Measurements from ENCODE around the gene PHLDB2.
A peak's percentile ranks its signal among the peaks of the same experiment; 100 is the strongest.

Gene PHLDB2

DNA sequence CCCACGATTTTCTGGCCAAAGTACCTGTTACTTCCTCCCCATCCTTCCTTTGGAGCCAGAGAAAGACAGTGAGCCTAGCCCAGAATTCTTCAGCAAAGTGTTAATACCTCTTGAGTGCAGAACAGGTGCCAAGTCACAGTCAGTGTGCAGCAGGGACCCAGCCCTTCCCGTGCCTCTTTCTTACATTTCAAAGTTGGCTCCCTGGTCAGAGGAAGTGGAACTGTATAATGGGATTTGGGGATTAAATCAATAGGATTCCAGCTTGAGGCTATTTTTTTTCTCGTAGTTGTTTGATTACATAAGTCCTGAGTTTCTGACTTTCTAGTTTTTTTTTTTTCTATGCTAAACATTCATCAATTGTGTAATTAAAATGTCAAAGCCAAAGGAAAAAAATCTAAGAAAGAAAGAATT lies 67.2 kb downstream of the PHLDB2 start:
- peak; percentile 52 for DNase-seq (ENCODE audit: low spot score)

DNA sequence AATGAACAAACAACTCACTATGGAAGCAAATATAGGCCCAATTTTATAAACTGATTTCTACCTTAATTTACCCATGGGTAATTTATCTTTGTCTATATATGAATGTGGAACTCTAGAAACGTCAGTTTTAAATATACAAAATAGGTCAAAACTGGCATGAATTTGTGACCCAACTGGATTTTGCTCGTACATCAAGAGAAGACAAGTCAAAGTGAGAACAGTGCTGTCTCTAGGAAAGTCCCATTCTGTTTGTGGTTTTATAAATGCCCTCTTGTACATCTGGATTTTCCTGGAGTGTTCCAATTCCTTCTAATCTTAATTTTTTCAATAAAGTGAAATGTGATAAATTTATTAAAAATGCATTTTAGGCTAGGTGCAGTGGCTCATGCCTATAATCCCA lies 69.5 kb downstream of the PHLDB2 start:
- DNase-seq (ENCODE audit: low spot score), result no peak

DNA sequence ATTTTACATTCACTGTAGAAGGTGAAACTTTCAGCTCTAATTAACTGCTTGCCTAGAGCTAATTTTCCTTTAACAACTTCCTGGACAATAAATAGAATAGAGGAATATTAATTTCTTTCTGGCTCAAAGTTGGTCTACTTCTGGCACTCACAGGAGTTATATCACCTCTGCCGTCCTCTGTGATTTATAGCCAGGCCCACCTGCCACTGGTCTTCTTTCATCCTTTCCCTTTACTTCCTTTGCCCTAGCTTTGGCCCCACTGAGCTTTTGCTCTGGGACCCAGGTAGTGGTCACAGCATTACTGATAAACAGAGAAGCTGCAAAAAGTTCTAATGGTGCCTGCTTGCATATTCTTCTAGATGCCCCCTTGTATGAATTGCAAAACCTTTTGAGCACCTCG lies 70.4 kb downstream of the PHLDB2 start:
- DNase-seq (ENCODE audit: low spot score), result no peak

DNA sequence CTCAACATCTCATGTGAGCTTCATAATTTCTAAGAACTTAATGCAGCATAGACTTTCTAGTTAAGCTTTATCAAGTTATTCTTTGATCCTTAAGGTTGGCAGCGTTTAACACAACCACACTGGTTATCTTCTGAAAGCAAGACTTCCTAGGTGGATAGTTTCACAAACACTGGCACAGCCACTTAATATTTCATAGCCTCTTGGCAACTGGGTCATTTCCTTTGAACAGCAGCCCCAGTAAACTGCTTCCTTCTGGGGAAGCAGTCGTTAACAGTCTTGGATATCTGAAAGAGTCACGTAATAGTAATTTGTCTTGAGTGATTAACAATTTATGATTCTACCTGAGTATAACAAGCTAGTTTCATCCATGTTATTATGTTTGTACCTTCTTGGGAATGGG lies 73.9 kb downstream of the PHLDB2 start:
- DNase-seq (ENCODE audit: low spot score), result no peak

DNA sequence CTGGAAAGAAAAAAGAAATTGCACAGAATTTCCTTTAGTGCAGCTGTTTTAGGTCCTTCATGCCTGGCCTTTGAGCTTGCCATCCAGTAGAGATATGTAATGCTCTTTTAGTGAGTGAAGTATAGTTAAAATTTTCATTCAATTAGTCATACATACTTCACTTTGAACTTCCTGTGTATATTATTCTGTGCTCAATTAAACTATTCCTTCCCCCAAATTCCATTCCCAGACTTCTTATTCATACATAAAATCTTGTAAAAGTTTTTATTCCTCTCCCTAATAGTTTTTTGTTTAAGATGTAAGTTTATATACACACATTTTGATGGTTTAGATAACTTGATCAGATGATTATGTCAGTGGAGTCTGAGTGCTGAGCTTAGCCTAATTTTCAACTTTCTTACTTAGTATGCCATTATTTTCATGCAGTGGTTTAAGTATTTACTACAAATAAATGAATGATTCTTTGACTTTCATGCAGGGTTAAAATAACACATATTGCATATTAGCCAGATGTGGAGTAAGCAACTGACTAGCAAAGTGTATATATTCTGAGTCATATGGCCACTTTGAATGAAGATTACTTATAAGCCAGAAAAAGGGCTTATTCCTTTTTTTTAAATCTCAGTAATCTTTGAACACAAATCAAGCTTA lies 77.3 kb downstream of the PHLDB2 start:
- DNase-seq (ENCODE audit: low spot score), result no peak

DNA sequence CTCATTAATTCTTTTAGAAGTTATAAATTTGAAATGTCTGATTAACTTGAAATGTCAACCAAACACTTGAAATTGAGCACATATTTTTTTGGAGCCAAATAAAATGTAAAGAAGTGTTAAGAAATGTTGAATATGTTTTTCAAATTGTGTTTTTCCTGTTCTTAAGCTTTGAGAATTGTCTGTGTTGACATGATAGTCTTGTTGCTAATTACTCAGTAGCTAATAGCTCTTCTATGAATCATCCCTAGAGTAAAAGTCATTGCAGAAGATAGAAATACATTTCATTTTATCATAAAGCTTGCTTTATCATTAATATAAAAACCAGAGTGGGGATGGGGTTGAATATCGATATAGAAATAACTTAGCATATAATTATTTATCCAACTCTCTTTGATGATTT lies 77.9 kb downstream of the PHLDB2 start:
- no peak for DNase-seq (ENCODE audit: low spot score)

DNA sequence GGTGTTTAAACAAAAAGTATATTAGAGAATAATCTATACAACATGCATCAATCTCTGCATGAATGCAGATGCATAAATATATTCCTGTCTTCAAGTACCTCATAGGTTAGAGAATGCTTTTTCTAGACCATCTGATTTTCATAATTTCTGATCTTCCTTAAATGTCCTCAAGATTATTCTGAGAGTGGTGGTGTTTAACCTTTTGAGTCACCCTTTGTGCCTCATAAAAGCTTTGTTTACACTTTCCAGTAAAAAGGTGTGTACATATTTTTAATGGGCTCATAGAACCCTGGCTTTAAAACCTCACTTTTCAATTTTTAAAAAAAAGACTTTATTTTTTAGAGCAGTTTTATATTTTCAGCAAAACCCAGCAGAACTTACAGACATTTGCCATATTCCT lies 78.8 kb downstream of the PHLDB2 start:
- DNase-seq (ENCODE audit: low spot score), result no peak

DNA sequence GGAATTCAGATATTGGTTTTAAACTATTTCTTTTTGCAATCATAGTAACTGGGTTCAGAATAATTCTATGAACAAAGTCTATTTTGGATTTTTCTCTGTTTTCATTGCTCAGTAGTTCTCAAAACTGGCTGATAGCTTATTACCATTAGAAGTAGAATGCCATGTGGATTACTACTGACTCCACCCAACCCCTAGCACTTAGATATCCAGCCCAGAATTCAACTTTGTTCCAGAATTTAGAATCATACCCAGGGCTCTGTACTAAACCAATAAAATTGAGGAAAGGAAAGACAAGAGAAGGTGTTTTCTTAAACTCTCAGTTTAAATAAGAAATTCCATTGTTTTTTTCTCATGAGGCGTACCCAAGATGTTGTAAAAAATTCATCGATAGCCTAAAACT lies 80.8 kb downstream of the PHLDB2 start:
- DNase-seq (ENCODE audit: low spot score), result no peak

DNA sequence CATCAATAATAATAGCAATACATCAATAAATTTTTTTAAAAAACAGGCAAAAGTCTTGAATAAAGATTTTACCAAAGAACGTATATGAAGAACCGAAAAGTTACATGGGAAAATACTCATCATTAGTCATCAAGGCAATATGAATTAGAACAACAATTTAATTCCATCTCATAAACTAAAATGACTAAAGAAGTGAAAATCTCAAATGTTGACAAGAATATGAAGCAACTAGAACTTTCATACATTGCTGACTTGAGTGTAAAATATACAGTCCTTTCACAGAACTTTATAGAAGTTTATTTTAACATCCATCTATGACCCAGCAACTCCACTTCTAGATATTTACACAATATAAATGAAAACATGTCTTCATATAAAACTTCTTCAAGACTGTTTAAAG lies 84.5 kb downstream of the PHLDB2 start:
- no peak for DNase-seq (ENCODE audit: low spot score)

DNA sequence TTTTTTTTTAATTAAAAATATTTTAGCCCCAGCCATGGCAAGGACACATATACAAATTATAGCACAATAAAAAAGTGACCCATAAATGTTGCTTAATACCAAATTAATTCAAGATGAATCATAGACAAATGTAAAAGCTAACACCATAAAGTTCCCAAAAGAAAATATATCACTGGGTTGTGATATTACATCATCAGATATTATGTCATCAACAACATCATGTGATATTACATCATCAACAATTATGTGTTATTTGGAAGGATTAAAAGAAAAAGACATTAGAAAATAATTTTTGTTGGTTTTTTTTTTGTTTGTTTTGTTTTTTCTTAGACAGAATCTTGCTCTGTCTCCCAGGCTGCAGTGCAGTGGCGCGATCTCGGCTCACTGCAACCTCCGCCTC lies 85.3 kb downstream of the PHLDB2 start:
- no peak for DNase-seq (ENCODE audit: low spot score)

DNA sequence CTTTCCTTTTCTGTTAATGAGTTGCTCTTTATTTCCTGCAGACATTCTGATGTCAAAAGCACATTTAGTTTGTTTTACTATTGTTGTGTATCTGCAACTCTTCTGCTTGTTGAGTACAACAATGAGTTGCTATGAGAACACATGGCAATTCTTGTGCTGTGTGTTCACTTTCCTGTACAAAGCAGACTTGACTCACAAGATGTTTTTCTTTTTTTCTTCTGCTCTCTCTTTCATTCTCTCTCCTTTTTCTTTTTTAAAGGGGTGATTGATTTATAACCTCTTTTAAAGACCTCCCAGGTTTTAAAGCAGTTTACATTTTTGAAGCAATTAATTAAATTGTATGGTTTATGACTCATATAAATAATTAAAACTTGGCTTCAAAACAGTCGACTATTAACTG lies 88.2 kb downstream of the PHLDB2 start:
- no peak for DNase-seq (ENCODE audit: low spot score)

DNA sequence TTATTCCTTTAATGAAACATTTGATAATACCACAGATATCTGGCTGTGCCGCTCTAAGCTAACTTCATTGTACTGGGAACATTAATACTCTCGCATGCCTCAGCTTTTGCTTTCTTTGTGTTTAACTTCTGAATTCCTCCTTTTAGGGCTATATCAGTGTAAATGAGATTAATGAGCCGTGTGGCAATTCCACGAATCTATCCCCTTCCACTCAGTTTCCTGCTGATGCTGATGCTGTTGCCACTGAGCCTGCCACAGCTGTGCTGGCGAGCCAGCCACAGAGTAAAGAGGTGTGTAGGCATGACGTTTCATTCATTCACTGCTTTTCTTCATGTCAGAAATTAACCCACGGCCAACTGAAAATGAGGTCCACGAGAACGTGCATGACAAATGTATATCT lies 89.7 kb downstream of the PHLDB2 start:
- DNase-seq (ENCODE audit: low spot score), result no peak

DNA sequence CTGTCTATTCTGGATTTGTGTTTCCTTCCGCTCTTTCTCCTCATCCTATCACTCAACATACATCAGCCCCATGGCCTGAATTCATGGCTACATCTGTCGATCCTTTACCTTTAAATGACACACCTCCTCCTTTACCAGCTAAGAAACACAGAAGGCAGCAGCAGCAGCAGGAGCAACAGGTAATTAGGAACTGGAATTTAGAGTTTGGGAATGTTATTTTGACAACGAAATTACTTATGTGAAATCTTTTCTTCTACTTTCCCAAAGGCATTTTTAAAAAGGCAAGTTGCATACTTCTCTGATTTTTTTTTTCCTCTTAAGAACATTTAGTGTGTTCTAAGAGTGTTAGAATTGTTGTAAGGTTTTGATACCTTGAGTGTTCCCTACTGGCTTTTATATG lies 90.6 kb downstream of the PHLDB2 start:
- no peak for DNase-seq (ENCODE audit: low spot score)

DNA sequence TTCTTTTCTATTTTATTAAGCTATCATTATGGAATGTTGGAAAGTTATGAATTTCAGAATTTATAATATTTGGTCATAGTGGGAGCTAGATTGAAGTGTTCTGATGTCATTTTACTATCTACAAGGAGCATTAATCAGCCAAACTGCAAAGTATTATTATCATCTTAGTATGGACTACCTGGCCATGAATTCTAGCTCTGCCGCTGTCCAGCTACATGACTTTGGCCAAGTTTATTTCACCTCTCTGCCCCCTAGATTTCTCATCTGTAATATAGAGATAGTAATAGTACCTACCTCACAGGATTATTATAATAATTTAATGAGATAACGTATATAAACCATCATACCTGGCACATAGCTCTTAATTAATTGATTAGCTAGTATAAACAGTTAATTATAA lies 92.0 kb downstream of the PHLDB2 start:
- no peak for DNase-seq (ENCODE audit: low spot score)

DNA sequence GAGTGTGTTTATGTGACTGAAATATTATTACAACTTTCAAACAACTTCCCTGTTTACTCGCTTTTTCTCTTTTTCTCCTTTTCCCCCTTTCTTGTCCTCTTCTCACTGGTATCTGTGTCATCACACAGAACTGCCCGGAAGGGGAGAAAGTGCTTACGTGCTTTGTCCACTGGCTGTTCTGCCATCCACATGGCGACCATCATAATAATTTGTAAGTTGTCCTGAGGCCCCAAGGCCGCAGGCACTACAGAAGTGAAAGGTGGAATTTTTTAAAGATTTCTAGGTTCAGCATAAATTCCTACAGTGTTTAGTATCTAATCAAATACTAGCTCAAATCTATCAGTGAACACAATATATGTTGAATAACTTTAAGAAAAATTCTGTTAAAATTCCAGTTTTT lies 93.0 kb downstream of the PHLDB2 start:
- DNase-seq (ENCODE audit: low spot score), result no peak

DNA sequence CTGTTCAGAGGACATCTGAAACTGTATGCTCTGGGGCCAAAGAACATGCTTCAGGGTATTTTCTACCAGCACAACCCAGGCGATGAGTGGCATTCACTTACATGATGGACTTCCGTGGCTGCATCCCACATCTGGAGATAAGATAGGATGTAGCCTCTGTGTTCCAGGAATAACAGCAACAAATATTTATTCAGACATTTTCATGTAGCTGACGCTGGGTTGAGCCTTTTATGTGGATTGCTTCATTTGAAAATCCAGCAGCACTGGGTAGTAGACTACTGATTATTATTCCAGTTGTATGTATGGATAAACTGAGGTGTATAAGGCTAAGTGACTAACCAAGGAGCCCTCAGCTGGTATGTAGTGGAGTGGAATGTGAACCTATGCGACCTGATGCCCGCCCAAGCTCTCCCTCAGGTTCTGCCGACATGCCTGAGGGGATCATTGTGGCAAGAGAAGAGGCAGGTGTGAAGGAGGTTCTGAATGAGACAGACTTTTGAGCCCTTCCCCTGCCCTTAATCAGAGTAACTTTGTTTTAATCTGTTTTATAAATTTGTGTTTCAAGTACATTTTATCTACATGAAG lies 93.9 kb downstream of the PHLDB2 start:
- DNase-seq (ENCODE audit: low spot score), result no peak

DNA sequence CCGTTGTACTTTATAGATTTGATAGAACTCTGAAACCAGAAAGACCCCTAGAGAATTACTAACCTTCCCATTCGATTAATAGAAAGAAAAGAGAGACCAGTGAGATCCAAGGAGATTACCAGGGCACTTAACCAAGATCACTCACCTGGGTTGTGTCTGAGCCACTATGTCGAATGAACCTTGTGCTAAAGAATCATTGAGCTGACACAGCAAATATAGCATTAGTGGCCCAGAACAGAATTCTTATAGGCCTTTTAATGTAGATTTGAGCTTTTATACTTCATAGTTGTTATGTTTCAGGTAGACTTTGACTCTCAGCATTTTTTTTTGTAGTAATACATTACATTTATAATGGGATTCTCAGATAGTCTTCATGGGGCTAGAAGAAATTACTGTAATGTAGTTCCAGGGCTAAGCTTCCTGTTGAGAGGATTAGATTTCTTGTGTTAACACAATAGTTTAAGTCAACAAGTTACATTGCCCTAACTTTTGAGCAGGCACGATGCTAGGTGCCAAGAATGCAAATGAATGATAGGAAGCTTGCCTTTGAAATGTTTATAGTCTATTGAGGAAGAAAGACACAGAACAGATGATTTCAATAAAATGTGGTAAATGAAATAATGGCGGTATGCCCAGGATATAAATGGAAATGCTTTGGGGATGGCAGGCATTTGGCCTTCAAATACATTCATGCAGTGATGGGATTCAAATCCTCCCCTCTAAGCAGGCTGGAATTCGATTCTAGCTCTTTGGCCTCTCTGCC lies 95.3 kb downstream of the PHLDB2 start:
- no peak for DNase-seq (ENCODE audit: low spot score)

DNA sequence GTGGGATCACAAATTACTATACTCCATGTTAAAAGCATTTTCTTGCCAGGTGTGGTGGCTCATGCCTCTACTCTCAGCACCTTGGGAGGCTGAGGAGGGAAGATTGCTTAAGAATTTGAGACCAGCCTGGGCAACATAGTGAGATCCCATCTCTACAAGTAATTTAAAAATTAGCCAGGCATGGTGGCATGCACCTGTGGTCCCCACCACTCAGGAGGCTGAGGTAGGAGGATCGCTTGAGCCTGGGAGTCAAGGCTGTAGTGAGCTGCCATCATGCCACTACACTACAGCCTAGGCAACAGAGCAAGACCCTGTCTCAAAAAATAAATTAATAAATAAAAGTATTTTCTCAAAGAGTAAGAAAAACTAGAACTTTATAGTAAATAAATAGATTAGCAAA lies 96.8 kb downstream of the PHLDB2 start:
- no peak for DNase-seq (ENCODE audit: low spot score)

DNA sequence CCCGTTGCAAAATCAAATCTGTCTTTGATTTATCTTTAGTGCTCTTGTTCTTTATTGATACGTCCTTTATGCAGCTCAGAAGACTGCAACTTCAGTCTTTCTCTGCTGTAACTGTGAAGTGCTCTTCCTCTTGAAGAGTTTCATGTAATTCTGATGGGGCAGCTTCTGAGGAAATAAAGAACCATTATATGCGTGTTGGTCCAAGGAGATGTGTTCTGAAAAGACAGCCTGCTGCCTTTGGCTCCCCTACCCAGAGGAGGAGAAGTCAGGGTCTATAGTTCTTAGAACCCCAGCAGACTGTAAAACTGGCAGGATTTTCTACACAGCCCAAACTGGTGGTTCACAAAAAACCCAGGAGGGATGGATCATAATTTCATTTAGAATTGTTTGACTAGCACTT lies 97.4 kb downstream of the PHLDB2 start:
- DNase-seq (ENCODE audit: low spot score), result no peak

DNA sequence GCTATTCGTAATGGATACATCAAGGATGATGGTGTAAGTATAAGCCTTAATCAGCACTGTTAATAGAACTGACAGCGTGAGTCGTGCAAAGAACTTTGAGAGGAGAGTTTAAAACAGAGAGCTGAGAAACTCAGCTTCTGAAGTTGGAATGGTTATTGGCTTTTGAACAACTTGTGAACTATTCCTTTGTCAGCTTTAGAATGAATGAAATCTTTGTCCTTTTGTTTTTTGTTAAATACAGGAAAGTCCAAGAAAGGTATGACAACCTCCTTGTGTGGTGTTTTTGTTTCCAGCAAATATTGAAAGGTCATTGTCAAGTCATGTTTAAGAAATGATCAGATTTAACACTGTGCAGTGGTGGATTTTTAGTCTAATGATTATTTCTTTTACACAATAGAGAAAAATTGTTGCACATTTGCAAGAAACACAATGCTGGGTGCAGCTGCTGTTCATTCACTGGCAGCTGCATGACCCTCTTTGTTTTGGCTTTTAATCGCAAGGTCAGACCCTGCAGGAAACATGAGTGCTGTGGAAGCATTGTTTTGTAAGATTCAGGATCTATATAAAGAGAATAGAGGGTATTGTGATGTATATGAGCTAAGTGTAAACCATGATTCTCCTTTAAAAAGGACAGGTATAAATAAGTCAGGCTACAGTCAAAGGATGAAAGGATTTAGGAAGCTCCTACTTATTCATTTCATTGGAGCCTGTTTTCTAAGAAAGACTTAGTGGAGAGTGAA lies 98.1 kb downstream of the PHLDB2 start:
- DNase-seq (ENCODE audit: low spot score), result no peak

DNA sequence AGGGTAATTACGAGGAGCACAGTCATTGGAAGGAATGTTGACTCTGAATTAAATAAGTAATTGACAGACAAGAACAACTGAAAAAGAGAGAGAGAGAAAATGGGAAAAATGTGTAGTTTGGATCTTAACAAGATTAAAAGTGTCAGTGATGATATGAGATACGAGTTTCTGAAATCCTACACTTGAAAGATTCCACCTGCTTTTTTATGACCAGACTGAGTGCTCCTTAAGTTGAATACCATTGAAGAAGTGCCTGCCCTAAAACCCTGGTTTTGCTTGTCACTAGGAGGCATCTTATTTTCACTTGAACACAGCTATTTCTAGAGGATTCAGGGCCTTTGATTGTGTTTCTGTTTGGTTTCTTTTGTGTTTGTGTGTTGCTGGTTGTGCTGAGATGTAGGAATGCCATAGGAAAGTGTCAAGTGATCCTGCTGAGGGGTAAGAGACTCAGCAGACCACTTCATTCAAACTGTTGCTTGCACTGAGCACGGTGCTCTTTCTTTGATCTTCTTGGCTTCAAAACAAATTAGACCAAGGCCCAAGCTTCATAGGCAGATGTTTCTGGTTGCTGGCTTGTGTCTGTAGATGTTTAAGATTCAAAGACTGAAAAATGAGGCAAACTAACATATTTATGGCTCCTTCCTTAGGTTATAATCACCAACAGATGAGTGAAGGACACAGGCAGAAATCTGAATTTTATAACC lies 102.5 kb downstream of the PHLDB2 start:
- no peak for DNase-seq (ENCODE audit: low spot score)

DNA sequence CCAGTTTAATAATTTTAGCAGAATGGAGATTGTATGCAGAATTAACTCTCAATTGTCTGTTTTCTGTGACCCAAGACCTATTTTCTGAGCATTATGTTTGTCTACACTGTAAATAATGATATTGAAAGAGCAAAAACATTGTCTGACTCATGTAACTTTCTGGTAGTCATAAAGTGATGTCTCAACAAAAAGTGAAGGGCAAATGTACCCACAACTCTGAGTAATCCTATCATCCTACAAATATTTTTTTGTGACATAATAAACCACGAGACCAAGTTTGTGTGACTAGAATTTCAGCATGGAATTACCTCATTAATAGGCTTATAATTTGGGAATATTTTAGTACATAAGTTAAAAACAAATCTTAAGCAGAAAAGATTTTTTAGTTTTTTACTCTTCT lies 104.4 kb downstream of the PHLDB2 start:
- DNase-seq (ENCODE audit: low spot score), result no peak
